HG03045 (cell line): ENCODE measurements around the gene HOATZ.

Experiments
- ATAC-seq: cut with Tn5 transposase; IDR thresholded peaks from one replicate; pipeline ENCODE4 v1.9.1; 2021; ENCODE audit warnings: mild to moderate bottlenecking, moderate library complexity; ENCODE audit not compliant: unreplicated experiment

Gene HOATZ

DNA sequence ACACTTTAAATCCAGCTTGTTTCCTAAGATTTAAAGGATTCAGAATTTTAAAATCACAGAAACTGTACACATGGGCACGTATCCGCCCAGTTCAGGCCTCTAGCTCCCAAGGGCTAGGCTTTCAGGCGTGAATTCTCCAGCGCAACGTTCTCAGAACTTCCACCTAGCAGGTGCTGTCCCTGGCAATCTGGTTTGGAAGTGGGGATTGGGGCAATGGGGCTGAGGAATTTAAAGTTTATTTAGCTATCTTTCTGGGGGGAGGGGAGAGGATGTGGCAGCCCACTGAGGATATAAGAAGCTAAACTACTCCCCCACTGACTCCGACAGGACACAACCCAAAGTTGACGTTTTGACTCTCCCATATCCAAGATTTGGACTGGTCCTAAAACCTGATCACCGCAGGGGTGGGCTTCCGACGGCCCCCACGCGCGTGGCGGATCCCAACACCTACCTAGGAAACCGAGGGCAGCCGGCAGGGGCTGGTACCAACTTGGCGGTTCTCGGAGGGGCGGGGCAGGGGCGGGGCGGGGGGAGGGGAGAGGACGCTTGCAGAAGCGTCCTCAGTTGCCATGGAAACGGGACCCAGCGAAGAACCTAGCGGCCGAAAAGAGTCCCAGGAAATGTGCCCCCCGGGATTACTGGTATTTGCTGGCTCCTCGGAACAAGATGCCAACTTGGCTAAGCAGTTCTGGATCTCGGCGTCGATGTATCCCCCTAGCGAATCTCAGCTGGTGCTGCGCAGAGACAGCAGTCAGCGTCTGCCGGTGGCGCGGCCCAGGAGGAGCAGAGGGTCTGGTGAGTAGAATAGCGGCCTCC is at the start of gene HOATZ:
HOATZ (plus strand) TSS at position 563 of the 816 bp plus-strand sequence; CDS start at position 570, 7 bp downstream.
- ATAC-seq = no peak

DNA sequence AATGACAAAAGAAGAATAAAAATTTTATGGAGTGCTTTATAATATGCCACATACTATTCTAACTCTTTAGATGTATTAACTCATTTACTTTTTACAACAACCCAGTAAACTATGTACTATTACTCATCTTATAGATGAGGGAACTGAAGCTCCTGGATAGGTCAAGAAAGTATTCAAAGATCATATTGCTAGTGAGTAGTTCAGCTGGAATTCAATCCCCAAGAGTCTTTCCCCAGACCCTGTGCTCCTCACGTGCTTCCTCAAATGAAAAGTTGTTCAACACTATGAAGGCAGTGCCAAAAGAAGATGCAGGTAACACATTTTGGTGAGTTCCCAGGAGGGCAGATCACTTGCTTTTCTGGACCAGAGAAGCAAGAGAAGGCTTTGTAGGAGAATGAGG is 49.2 kb upstream of the HOATZ start:
- ATAC-seq = no peak

GRCh38 chr11:111466615-111467014 is 48.0 kb upstream of the HOATZ start:
- ATAC-seq = no peak

DNA sequence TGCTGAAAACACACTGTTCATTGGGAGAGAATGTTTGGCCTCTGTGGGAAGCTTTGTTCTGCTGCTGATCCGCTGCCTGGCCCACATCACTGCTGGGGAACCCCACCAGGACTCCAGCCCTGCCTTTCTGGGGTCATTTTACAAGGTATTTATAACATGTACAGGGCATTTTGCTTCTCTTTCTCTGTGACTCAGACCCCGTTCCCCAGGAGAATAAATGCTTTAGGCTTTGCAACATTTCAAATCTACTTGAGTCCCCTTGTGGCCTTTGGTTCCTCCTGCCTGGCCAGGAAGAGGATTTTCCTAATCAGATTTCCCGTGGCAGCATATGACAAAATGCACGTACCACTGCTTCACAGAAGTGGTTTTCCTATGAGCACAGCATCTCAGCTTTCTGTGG is 45.4 kb upstream of the HOATZ start:
- ATAC-seq = no peak

GRCh38 chr11:111472228-111472627 is 42.4 kb upstream of the HOATZ start:
- ATAC-seq = no peak

GRCh38 chr11:111474432-111474831 is 40.1 kb upstream of the HOATZ start:
- no peak for ATAC-seq

GRCh38 chr11:111476366-111476765 is 38.2 kb upstream of the HOATZ start:
- no peak for ATAC-seq

GRCh38 chr11:111476956-111477355 is 37.6 kb upstream of the HOATZ start:
- no peak for ATAC-seq

- ATAC-seq = no peak
These were observed 36.7 kb upstream of the HOATZ start for GRCh38 chr11:111477898-111478297.

- ATAC-seq = no peak
These were observed 34.9 kb upstream of the HOATZ start for GRCh38 chr11:111479666-111480065.

DNA sequence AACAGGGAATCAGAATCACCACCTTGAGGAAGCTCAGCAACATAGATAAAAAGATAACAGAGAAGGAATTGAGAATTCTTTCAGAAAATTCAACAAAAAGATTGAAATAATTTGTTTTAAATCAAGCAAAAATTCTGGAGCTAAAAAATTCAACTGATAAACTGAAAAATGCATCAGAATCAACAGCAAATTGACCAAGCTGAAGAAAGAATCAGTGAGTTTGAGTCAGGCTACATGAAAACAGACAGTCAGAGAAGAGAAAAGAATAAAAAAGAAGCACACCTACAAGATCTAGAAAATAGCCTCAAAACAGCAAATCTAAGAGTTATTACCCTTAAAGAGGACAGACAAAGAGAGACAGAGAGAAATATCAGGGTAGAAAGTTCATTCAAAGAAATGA is 31.1 kb upstream of the HOATZ start:
- ATAC-seq = no peak

DNA sequence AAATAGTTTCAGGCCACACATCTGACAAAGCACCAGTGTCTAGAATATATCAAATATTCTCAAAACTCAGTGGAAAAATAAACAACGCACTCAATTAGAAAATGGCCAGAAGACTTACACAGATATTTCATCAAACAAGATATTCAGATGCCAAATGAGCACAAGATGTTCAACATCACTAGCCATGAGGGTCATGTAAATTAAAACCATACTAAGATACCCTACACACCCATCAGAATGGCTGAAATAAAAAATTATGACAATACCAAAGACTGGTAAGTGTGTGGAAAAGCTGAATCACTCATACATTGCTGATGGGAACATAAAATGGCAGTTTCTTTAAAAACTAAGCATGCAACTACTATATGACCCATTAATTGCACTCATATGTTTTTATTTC is 24.1 kb upstream of the HOATZ start:
- no peak for ATAC-seq

- ATAC-seq = no peak
These were observed 20.5 kb upstream of the HOATZ start for GRCh38 chr11:111494040-111494439.

- no peak for ATAC-seq
These were observed 15.1 kb upstream of the HOATZ start for GRCh38 chr11:111499483-111499882.

DNA sequence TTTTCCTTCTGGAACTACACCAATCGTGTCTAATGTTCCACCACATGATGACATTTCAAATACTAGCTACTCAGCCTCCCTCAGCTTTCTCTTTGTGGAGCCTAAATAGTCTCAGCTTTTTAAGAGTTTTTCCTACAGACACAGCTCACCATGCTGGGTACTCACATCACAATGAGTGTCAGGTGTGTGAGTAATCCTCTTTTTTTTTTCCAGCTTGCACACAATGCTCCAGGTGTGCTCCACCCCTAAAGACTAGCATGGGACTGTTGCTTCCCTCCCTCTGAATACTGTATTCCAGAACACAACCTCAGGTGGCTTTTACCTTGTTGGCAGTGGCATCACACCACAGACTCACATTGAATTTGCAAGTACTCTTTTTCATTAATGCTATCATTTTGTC is 14.1 kb upstream of the HOATZ start:
- ATAC-seq = no peak

DNA sequence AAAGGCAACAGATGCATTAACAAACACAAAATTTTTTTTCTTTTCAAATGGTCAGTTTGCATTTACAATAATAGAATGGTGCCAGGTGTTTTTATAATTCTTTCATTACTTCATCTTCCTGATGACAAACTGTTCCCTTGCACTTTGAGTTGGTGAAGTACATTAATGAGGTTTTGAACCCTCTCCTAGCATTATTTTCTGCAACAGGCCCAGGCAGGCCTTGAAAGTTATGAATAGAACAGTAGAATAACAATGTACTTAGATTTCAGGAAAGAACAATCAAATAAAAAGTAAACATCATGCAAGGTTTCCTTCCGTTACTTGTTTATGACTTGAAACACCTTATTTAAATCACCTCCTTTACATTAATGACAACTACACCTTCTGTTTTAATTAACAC is 12.0 kb upstream of the HOATZ start:
- no peak for ATAC-seq

- ATAC-seq = no peak
These were observed 4.3 kb upstream of the HOATZ start for GRCh38 chr11:111510311-111510710.

DNA sequence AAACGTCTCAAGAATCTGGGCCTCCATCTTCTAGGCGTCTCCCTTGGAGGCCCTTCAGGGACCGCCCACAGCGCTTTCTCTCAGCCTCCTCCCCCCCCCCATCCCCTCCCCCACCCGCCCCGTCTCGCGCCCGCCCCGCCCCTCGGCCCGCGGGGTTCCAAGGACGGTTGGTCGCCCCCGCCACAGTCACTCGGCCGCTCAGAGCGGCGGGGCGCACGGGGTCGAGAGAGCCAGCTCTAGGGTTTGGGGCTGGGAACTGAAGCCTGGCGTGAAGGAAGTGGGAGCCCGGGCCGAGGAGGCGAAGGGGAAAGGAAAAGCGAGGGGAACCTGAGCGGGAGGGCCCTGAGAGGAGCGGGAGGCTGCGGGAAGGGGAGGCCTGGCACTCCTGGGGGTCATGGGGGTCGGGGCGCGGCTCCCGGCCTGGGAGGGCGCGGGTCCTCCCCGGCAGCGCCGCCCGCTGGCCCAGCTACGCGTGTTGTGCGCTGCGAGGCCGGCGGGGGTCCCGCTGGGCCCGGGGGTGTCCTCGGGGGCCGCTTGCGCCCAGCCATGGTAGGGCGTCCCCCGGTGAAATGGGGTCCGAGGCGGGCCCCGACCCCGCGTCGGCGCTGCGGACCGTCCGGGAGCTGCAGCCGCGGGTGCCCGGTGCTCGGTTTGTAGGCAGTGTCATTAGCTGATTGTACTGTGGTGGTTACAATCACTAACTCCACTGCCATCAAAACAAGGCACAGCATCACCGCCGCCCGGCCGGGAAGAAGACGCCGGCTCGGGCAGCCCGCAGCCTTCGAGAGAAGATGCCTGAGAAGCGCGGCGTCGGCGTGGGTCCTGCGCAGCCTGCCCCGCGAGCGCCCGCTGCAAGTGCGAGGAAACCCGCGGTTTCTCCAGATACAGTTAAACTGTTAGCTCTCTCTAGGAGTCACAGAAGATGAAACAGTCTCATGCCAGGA is 2.0 kb upstream of the HOATZ start, which contains the start of gene BTG4:
BTG4 (minus strand) TSS at position 91 of the 944 bp plus-strand sequence. CDS start 13,610 bp downstream, outside the sequence.
- no peak for ATAC-seq

DNA sequence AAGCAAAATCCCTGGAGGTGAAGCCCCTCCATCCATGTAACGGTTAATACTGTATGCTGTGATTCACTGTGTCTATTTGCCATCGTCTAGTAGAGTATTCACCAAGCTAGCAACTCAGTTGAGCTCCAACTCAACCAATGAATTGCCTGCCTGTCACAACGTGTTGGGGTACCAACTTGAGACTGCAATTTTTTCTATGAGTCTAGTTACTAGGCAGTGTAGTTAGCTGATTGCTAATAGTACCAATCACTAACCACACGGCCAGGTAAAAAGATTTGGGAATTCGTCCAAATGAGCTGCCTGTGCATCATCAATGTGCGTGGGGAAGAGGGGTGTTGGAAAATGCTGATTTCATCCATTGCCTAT is 1.4 kb upstream of the HOATZ start:
- no peak for ATAC-seq

DNA sequence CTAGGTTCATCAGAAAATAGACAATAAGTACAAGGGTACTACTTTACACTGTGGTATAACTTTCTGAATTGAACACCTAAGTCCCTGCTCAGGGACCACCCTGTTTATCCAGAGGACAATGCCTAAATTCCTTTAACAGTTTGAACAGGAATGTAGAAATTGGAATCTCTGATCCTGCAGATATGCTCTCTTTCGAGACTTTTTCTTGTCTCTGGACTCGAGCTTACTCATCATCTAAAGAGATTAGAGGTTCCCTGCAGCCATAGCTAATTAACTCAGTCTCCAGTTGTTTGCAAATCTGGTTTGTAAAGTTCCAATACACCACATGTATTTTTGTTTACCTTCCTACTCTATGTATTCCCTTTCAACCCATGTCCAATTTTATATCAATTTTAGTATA is 1.0 kb downstream of the HOATZ start:
- no peak for ATAC-seq

GRCh38 chr11:111518668-111519067 is 4.1 kb downstream of the HOATZ start:
- no peak for ATAC-seq

DNA sequence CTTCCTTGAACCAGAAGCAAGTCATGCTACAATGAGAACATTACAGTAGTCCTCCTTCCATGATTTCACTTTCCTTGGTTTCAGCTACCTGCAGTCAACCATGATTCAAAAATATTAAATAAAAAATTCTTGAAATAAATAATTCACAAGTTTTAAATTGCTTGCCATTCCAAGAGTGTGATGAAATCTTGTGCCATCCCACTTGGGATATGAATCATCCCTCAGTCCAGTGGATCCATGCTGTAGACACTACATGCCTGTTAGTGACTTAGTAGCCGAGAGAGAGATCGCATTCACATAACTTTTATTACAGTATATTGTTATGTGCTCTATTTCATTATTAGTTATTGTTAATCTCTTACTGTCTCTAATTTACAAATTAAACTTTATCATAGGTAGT is 6.0 kb downstream of the HOATZ start:
- ATAC-seq = no peak
